Esophagus muscularis mucosa (tissue), 4 donors: ENCODE measurements around the gene FRMD1. TPM values are rescaled to one million over a fixed set of nuclear protein-coding genes. Genes with fewer than 3 reads are reported as not detected.

Source experiments
- DNase-seq: peaks from one replicate; pipeline ENCODE4 v3.0.0-alpha.2; 2017; ENCODE audit errors: extremely low spot score
- H3K27ac ChIP-seq, 4 donors: fragments of 200-600 bp; sonication (generic); replicated peaks in 1 of 4; 1 replicate in 3 of 4; 2 replicates in 1 of 4; pipeline ENCODE4 v1.5.1; 2016 to 2019; ENCODE audit warnings: mild to moderate bottlenecking in 1 of 4
- H3K27me3 ChIP-seq, 4 donors: fragments of 200-600 bp; sonication (generic); one replicate each; pipeline versions ENCODE4 v1.5.1 to v1.6.0; 2016 to 2019
- H3K36me3 ChIP-seq, 4 donors: fragments of 200-600 bp; sonication (generic); one replicate each; pipeline ENCODE4 v1.5.1; 2016 to 2019
- H3K4me1 ChIP-seq, 4 donors: fragments of 200-600 bp; sonication (generic); one replicate each; pipeline ENCODE4 v1.5.1; 2016 to 2019
- H3K4me3 ChIP-seq, 4 donors: fragments of 200-600 bp; sonication (generic); 1 replicate in 2 of 4; 2 replicates in 2 of 4; pipeline ENCODE4 v1.5.1; 2016 to 2019; ENCODE audit warnings: mild to moderate bottlenecking in 4 of 4, moderate library complexity in 1 of 4
- H3K9me3 ChIP-seq, 4 donors: fragments of 200-600 bp; sonication (generic); 1 replicate in 3 of 4; 2 replicates in 1 of 4; pipeline ENCODE4 v1.5.1; 2016 to 2019
- EP300 ChIP-seq: sonication (generic); formaldehyde crosslinking; IDR thresholded peaks from one replicate; pipeline ENCODE4 v1.6.1; 2017; ENCODE audit warnings: antibody characterized with exemption
- POLR2A ChIP-seq: fragments of 450-650 bp; IDR thresholded peaks from one replicate; pipeline ENCODE4 v1.6.1; 2017; ENCODE audit warnings: antibody characterized with exemption, moderate library complexity, mild to moderate bottlenecking, low read depth
- POLR2AphosphoS5 ChIP-seq, 2 donors: sonication (generic); formaldehyde crosslinking; IDR thresholded peaks; one replicate each; pipeline ENCODE4 v1.6.1; 2017; ENCODE audit warnings: antibody characterized with exemption in 2 of 2
- WGBS: methylation state at CpG from one replicate; pipeline ENCODE4 v1.1.5; 2018; 5-methylcytosine and 5-hydroxymethylcytosine counted together
- intact Hi-C: fragments of 100-400 bp; cut with DNase I; formaldehyde crosslinking; loops from one replicate; pipeline ENCODE4 v1.15.1; 2023
- total RNA-seq, 4 donors: library from RNA; depleted of rRNA; stranded (reverse); fragments of >200 nt; gene quantifications; one replicate each; pipeline versions ENCODE4 v1.1.0 to v1.2.1, GENCODE V29; 2016
- TF ChIP-seq, protein P1 (sequence below), 3 experiments: fragments of 200-600 bp in 2 of 3; fragments of 450-650 bp in 1 of 3; sonication (generic) in 2 of 3; IDR thresholded peaks; one replicate each; pipeline ENCODE4 v1.5.1; 2017 to 2019; ENCODE audit warnings: antibody characterized with exemption in 3 of 3, mild to moderate bottlenecking in 2 of 3, moderate library complexity in 1 of 3

Gene FRMD1
- total RNA-seq, 4 donors from 2014 or later, result 0.17 TPM; not detected in 3

DNA sequence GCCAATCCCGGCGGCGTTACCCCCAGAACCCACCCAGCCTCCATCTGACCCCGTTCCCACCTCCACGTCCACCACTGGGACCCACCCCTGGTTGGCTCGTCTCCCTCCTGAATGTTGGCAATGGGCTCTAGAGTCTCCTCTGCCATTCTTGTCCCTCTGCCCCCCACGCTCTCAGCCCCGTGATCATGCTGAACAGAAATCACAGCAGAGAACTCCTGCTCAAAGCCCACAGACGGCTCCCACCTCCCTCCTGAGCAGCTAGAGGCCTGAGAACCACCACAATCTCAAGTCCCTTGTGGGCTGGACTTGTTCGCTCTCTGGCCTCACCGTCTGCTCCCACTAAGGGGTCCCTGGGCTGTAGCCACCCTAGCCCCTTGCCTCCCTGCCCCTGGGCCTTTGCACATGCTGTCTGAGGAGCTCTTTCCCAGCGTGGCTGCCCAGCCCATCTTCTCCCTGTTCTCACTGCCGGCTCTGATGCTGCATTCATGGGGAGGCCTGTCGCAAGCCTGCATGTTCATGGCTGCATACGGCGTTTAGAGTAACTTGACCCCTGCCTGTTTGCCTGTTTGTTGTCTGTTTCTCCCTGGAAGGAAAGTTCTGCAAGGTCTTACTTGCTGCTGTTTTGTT, 11.2 kb upstream of the FRMD1 start:
- H3K27ac ChIP-seq, result no peak overlapping the region
- 88% methylated on average over 16 of the region's 16 CpGs for WGBS
- H3K4me3 ChIP-seq, result no peak overlapping the region
- intact Hi-C loops, result no loop called here
- H3K36me3 ChIP-seq, result no peaks in the 10 kb centered on the region
- peaks cover 6 to 18% (median 16%) of the 10 kb centered on the region in 4 donors for H3K4me1 ChIP-seq
- no peaks in the 10 kb centered on the region for H3K9me3 ChIP-seq
- TF ChIP-seq POLR2AphosphoS5 (IDR thresholded peaks at IDR 0.05) (no peak), EP300 (no peak), POLR2A (no peak)
- TF ChIP-seq, protein P1, sequence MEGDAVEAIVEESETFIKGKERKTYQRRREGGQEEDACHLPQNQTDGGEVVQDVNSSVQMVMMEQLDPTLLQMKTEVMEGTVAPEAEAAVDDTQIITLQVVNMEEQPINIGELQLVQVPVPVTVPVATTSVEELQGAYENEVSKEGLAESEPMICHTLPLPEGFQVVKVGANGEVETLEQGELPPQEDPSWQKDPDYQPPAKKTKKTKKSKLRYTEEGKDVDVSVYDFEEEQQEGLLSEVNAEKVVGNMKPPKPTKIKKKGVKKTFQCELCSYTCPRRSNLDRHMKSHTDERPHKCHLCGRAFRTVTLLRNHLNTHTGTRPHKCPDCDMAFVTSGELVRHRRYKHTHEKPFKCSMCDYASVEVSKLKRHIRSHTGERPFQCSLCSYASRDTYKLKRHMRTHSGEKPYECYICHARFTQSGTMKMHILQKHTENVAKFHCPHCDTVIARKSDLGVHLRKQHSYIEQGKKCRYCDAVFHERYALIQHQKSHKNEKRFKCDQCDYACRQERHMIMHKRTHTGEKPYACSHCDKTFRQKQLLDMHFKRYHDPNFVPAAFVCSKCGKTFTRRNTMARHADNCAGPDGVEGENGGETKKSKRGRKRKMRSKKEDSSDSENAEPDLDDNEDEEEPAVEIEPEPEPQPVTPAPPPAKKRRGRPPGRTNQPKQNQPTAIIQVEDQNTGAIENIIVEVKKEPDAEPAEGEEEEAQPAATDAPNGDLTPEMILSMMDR (IDR thresholded peaks at IDR 0.05), result no peak
- no peaks in the 10 kb centered on the region for H3K27me3 ChIP-seq
- no peak for DNase-seq

DNA sequence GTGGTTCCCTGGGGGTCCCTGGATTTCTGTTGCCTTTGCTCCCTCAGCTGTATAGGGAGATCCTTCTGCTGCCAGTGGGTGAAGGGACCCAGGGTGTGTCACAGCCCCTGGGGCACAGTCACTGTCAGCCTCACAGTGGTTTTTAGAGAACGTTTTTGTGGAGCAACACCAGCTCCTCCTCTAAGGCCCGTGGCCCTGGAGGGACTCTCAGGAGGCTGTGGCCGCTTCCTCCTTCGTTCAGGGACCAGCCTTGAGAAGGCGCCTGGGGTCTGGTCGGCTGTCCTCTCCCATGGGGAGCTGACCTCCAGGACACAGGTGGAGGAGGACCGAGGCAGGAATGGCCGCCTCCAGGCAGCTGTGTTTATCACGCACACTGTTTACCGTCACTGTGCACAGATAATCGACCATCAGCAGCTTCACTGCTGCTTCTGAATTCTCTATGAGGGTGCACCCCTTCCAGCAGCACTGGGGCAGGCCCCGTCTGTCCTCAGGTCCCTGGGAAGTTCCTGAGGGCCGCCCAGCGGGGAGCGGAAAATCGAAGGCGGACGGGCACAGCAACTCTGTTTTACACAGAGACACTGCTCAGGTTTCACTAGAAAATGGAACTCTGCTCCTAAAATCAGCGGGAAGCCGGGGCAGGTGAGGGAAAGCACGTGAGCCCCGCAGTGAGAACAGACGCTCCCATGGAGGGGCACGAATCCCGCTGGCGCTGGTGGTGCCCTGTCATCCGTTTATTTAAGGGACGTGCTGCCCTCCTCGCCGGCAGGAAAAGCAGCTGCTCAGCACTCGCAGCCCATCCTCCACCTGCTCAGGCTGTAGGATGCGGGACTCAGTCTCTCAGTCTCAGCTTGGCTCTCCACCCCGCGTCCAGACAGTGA, 10.4 kb upstream of the FRMD1 start:
- intact Hi-C loops, result no loop called here
- H3K27ac ChIP-seq, result peak overlapping the region in 1 of 4 donors; percentile 15
- 78% methylated on average over 21 of the region's 34 CpGs for WGBS

DNA sequence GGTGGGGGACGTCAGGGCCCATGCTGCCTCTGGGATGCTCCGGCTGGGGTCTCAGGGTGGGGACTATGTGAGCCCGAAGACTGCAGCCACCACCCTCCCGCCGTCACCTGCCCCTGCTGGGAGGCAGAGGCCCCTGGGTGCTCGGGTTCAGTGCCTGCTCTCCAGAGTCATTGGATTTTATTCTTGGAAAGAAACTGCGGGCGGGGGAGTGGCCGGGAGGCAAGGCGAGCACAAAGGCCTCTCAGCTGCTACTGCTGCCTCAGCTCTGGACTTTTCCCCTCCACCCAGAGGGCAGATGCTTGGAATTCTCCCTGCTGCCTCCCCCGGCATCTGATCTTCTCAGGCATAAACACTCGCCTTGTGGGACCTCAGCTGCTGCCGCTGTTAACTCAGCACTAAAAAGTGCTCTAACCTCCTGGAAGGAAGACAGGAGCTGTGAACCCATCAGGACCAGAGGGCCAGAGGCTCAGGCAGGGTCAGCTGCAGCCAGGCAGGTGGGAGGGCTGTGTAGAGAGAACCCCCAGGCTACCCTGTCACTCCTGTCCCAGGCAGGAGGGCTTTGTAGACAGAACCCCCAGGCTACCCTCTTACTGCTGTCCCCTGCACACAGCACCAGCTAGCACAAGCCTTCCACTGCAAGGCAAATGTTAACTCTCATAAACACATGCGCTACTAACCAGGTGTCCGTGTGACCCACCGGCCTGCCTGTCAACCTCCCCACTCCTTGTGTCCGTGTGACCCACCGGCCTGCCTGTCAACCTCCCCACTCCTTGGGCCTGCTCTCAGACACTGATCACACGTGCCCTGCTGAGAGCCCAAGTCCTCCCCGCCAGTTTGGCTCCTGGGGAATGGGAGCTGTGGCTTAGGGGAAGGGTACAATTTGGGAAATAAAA, 9.4 kb upstream of the FRMD1 start:
- no peak for DNase-seq
- Histone ChIP-seq H3K27me3 (no peaks in the 10 kb centered on the region), H3K9me3 (no peaks in the 10 kb centered on the region), H3K4me3 (no peak overlapping the region), H3K4me1 (peaks cover 6 to 18% (median 16%) of the 10 kb centered on the region in 4 donors), H3K36me3 (no peaks in the 10 kb centered on the region), H3K27ac (peak overlapping the region in 3 of 4 donors; percentile 15 to 66 (median 48))
- intact Hi-C loops, result no loop called here
- TF ChIP-seq, protein P1 (IDR thresholded peaks at IDR 0.05), result no peak
- TF ChIP-seq POLR2AphosphoS5 (IDR thresholded peaks at IDR 0.05), result peak in 1 of 2 donors; percentile 25
- WGBS, result 37% methylated on average over 12 of the region's 20 CpGs

More for the DNA sequence above, 10.4 kb upstream of the FRMD1 start:
- TF ChIP-seq POLR2AphosphoS5 (IDR thresholded peaks at IDR 0.05) (no peak), POLR2A (no peak), EP300 (no peak)
- TF ChIP-seq, protein P1 (IDR thresholded peaks at IDR 0.05), result no peak
- H3K4me3 ChIP-seq, result no peak overlapping the region
- DNase-seq, result no peak
- H3K4me1 ChIP-seq, result peaks cover 6 to 18% (median 16%) of the 10 kb centered on the region in 4 donors
- H3K9me3 ChIP-seq, result no peaks in the 10 kb centered on the region
- H3K36me3 ChIP-seq, result no peaks in the 10 kb centered on the region
- H3K27me3 ChIP-seq, result no peaks in the 10 kb centered on the region

DNA sequence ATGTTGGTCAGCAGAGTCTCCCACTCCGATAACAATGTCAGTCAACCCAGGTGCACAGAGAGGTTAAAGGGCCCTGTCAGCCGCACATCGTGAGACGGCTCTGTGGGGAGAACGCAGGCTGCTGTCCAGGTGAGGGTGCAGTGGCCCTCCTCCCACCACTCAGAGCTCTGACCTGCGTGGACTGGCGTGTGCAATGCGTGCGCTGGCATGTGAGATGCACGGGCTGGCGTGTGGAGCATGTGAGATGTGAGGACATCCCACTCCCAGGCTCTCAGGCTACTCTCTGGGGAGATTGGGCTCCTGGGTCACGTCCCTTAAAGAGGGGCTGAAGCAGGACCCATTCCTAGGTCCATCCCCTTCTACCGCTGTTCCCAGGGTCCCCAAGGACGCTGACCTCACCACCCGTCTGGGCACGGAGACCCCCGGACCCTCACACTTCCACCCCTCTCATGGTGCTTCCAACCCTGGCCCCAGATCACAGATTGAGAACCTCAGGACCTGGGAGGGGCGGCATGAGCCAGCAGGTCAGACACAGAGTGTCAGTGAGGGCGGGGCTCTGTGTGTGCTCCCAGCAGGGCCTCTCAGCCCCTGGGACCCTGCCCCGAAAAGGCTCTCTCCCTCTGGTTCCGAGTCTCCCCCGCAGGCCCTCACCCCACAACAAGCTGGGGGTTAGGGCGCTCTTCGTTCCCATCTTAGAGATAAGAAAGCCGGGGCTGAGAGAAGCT, 8.6 kb upstream of the FRMD1 start:
- Histone ChIP-seq H3K36me3 (no peaks in the 10 kb centered on the region), H3K9me3 (no peaks in the 10 kb centered on the region), H3K4me1 (peaks cover 6 to 18% (median 16%) of the 10 kb centered on the region in 4 donors), H3K4me3 (no peak overlapping the region), H3K27me3 (no peaks in the 10 kb centered on the region), H3K27ac (peak overlapping the region in 1 of 4 donors; percentile 15)
- intact Hi-C loops, result no loop called here
- WGBS, result 78% methylated on average over 18 of the region's 25 CpGs
- no peak for DNase-seq
- no peak for TF ChIP-seq POLR2AphosphoS5 (IDR thresholded peaks at IDR 0.05)
